ENCODE measurements around the gene TUFT1. TPM values are rescaled to one million over a fixed set of nuclear protein-coding genes. Genes with fewer than 3 reads are reported as not detected.

Gene TUFT1
- total and polyA plus RNA-seq, 2 of the 13 experiments (the other 11 are each of a cell fraction or from before 2014, with no cell fraction given) = 6.4 to 7.3 TPM

DNA sequence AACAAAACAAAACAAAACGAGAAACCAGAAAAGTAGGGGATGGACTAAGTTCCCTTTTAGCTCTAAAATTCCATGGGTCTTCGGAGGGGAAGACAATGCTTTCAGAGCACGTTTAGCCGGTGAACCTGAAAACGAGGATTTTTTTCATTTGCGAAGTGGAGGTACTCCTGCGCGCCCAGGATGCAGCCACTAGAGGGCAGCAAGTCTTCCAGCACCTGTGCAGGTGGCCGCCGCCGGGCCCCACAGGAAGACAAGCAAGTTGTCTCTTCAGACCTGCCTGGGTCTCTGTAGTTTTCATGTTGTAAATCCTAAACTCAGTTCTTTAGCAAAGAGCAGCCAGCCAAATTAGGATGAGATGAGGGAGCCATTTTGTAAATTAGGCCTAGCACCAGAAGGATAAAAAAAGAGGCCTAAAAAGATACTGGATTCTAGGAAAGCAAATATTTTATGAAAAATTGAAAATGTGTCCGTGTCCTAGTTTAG, 54.1 kb downstream of the TUFT1 start (continued):
- TF ChIP-seq, protein P1, sequence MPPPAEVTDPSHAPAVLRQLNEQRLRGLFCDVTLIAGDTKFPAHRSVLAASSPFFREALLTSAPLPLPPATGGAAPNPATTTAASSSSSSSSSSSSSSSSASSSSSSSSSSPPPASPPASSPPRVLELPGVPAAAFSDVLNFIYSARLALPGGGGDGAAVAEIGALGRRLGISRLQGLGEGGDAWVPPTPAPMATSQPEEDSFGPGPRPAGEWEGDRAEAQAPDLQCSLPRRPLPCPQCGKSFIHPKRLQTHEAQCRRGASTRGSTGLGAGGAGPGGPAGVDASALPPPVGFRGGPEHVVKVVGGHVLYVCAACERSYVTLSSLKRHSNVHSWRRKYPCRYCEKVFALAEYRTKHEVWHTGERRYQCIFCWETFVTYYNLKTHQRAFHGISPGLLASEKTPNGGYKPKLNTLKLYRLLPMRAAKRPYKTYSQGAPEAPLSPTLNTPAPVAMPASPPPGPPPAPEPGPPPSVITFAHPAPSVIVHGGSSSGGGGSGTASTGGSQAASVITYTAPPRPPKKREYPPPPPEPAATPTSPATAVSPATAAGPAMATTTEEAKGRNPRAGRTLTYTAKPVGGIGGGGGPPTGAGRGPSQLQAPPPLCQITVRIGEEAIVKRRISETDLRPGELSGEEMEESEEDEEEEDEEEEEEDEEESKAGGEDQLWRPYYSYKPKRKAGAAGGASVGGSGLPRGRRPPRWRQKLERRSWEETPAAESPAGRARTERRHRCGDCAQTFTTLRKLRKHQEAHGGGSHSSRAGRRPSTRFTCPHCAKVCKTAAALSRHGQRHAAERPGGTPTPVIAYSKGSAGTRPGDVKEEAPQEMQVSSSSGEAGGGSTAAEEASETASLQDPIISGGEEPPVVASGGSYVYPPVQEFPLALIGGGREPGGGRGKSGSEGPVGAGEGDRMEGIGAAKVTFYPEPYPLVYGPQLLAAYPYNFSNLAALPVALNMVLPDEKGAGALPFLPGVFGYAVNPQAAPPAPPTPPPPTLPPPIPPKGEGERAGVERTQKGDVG (CRISPR knock-in tag; IDR thresholded peaks at IDR 0.05; ENCODE audit: borderline replicate concordance) = no peak
- TF ChIP-seq FOSL2 (CRISPR knock-in tag; IDR thresholded peaks at IDR 0.05) (peak; percentile 25; the same call in 1 of the 2 replicates), ZNF225 (CRISPR knock-in tag; IDR thresholded peaks at IDR 0.05) (no peak), MAFF (IDR thresholded peaks at IDR 0.05; ENCODE audit: low read depth, low read length) (no peak), ZNF816 (CRISPR knock-in tag; IDR thresholded peaks at IDR 0.05; ENCODE audit: borderline replicate concordance) (no peak), GATAD2A (CRISPR knock-in tag; IDR thresholded peaks at IDR 0.05) (0 out of 2 replicates have a peak, but pooled peaks have one; percentile 38), MYC (CRISPR knock-in tag; IDR thresholded peaks at IDR 0.05; ENCODE audit: borderline replicate concordance) (no peak), ZNF264 (CRISPR knock-in tag; IDR thresholded peaks at IDR 0.05) (0 out of 2 replicates have a peak, but pooled peaks have one; percentile 39), STAG1 (CRISPR knock-in tag; IDR thresholded peaks at IDR 0.05) (peak; percentile 85), SNRNP70 (IDR thresholded peaks at IDR 0.05; ENCODE audit: low read depth, low read length) (no peak), ZNF569 (CRISPR knock-in tag; IDR thresholded peaks at IDR 0.05; ENCODE audit: borderline replicate concordance) (no peak), ZNF547 (CRISPR knock-in tag; IDR thresholded peaks at IDR 0.05) (no peak), ZNF292 (CRISPR knock-in tag; IDR thresholded peaks at IDR 0.05; ENCODE audit: borderline replicate concordance, low read depth) (no peak), ZNF564 (CRISPR knock-in tag; IDR thresholded peaks at IDR 0.05) (no peak), PLRG1 (conservative IDR thresholded peaks at IDR 0.05) (no peak), BCL6 (CRISPR knock-in tag; IDR thresholded peaks at IDR 0.05) (no peak), MXI1 (IDR thresholded peaks at IDR 0.05; ENCODE audit: borderline replicate concordance, low read depth, low read length) (no peak), ZNF432 (CRISPR knock-in tag; IDR thresholded peaks at IDR 0.05; ENCODE audit: borderline replicate concordance) (no peak), NFE2 (CRISPR knock-in tag; IDR thresholded peaks at IDR 0.05) (no peak), ZNF883 (CRISPR knock-in tag; IDR thresholded peaks at IDR 0.05; ENCODE audit: not compliant biosample characterization) (no peak), ZNF101 (CRISPR knock-in tag; IDR thresholded peaks at IDR 0.05; ENCODE audit: borderline replicate concordance, low read depth) (no peak), RAD51 (IDR thresholded peaks at IDR 0.05; ENCODE audit: borderline replicate concordance) (no peak), HDAC2 (CRISPR knock-in tag; IDR thresholded peaks at IDR 0.05) (no peak)
- TF ChIP-seq, protein P2, sequence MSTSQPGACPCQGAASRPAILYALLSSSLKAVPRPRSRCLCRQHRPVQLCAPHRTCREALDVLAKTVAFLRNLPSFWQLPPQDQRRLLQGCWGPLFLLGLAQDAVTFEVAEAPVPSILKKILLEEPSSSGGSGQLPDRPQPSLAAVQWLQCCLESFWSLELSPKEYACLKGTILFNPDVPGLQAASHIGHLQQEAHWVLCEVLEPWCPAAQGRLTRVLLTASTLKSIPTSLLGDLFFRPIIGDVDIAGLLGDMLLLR (CRISPR knock-in tag; IDR thresholded peaks at IDR 0.05) = no peak
- TF ChIP-seq, protein P3, sequence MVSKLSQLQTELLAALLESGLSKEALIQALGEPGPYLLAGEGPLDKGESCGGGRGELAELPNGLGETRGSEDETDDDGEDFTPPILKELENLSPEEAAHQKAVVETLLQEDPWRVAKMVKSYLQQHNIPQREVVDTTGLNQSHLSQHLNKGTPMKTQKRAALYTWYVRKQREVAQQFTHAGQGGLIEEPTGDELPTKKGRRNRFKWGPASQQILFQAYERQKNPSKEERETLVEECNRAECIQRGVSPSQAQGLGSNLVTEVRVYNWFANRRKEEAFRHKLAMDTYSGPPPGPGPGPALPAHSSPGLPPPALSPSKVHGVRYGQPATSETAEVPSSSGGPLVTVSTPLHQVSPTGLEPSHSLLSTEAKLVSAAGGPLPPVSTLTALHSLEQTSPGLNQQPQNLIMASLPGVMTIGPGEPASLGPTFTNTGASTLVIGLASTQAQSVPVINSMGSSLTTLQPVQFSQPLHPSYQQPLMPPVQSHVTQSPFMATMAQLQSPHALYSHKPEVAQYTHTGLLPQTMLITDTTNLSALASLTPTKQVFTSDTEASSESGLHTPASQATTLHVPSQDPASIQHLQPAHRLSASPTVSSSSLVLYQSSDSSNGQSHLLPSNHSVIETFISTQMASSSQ (IDR thresholded peaks at IDR 0.05; ENCODE audit: low read depth) = no peak
- TF ChIP-seq, protein P3 (CRISPR knock-in tag; IDR thresholded peaks at IDR 0.05; ENCODE audit: borderline replicate concordance) = no peak
